ENCODE data around the gene USP49. TPM values are rescaled to one million over a fixed set of nuclear protein-coding genes. Genes with fewer than 3 reads are reported as not detected.

Gene USP49
- total and polyA plus RNA-seq, 2 of the 13 experiments (the other 11 are each of a cell fraction or from before 2014, with no cell fraction given), result 2.9 to 4.3 TPM

GRCh38 chr6:41920921-41921711 lies 25.9 kb upstream of the USP49 start, which contains the start of the genes BYSL and MED20 (continued):
- TF ChIP-seq KLF6 (CRISPR knock-in tag; IDR thresholded peaks at IDR 0.05), result peak; percentile 82; the same call in 1 of the 2 replicates
- TF ChIP-seq MAZ (IDR thresholded peaks at IDR 0.05; ENCODE audit: borderline replicate concordance, low read depth, low read length), result peak; percentile 84
- peak; percentile 89 for TF ChIP-seq MAZ (CRISPR knock-in tag; IDR thresholded peaks at IDR 0.05; ENCODE audit: low read depth)
- TF ChIP-seq FOSL2 (CRISPR knock-in tag; IDR thresholded peaks at IDR 0.05), result peak; percentile 47; the same call in 1 of the 2 replicates
- TF ChIP-seq CBX2 (IDR thresholded peaks at IDR 0.05; ENCODE audit: low read depth, low read length), result no peak
- 0 out of 2 replicates have a peak, but pooled peaks have one; percentile 49 for TF ChIP-seq CBX2 (CRISPR knock-in tag; IDR thresholded peaks at IDR 0.05; ENCODE audit: low read depth)
- TF ChIP-seq SNAPC5 (CRISPR knock-in tag; IDR thresholded peaks at IDR 0.05; ENCODE audit: borderline replicate concordance), result peak; percentile 92
- peak; percentile 97 for TF ChIP-seq SMYD3 (CRISPR knock-in tag; IDR thresholded peaks at IDR 0.05)
- TF ChIP-seq STAG1 (CRISPR knock-in tag; IDR thresholded peaks at IDR 0.05), result 0 out of 2 replicates have a peak, but pooled peaks have one; percentile 2
- TF ChIP-seq ZNF550 (CRISPR knock-in tag; IDR thresholded peaks at IDR 0.05; ENCODE audit: borderline replicate concordance), result peak; percentile 84; the same call in 1 of the 2 replicates
- TF ChIP-seq ZFX (CRISPR knock-in tag; IDR thresholded peaks at IDR 0.05; ENCODE audit: low read depth), result peak; percentile 92
- 0 out of 2 replicates have a peak, but pooled peaks have one; percentile 8 for TF ChIP-seq CEBPG (CRISPR knock-in tag; IDR thresholded peaks at IDR 0.05)
- TF ChIP-seq ZNF235 (CRISPR knock-in tag; IDR thresholded peaks at IDR 0.05; ENCODE audit: borderline replicate concordance), result no peak; the same call in 1 of the 2 replicates
- peak; percentile 51 for TF ChIP-seq HOXD1 (CRISPR knock-in tag; IDR thresholded peaks at IDR 0.05)
- TF ChIP-seq STAT6 (CRISPR knock-in tag; IDR thresholded peaks at IDR 0.05; ENCODE audit: borderline replicate concordance), result 0 out of 2 replicates have a peak, but pooled peaks have one; percentile 82
- peak; percentile 39; the same call in 1 of the 2 replicates for TF ChIP-seq MED13 (CRISPR knock-in tag; IDR thresholded peaks at IDR 0.05)
- peak; percentile 57; the same call in 1 of the 2 replicates for TF ChIP-seq ZNF256 (CRISPR knock-in tag; conservative IDR thresholded peaks at IDR 0.05)
- TF ChIP-seq DNMT3B (CRISPR knock-in tag; conservative IDR thresholded peaks at IDR 0.05), result no peak; the same call in 1 of the 2 replicates
- no peak for TF ChIP-seq ZNF569 (CRISPR knock-in tag; IDR thresholded peaks at IDR 0.05; ENCODE audit: borderline replicate concordance)
- peak; percentile 89; the same call in 1 of the 2 replicates for TF ChIP-seq ZNF607 (CRISPR knock-in tag; IDR thresholded peaks at IDR 0.05; ENCODE audit: borderline replicate concordance)
- TF ChIP-seq BCL3 (CRISPR knock-in tag; IDR thresholded peaks at IDR 0.05), result peak; percentile 32; the same call in 1 of the 2 replicates
- peak; percentile 72; the same call in 1 of the 2 replicates for TF ChIP-seq MEIS1 (CRISPR knock-in tag; IDR thresholded peaks at IDR 0.05; ENCODE audit: borderline replicate concordance)
- TF ChIP-seq ZNF552 (CRISPR knock-in tag; IDR thresholded peaks at IDR 0.05; ENCODE audit: borderline replicate concordance), result peak; percentile 88; the same call in 1 of the 2 replicates
- no peak for TF ChIP-seq CENPBD1 (CRISPR knock-in tag; IDR thresholded peaks at IDR 0.05; ENCODE audit: borderline replicate concordance, low read depth)
